GM18498 (cell line): Measurements from ENCODE around the gene MMP1.

Source experiments
- ATAC-seq: cut with Tn5 transposase; IDR thresholded peaks from one replicate; pipeline ENCODE4 v1.9.1; 2021; ENCODE audit warnings: mild to moderate bottlenecking, moderate library complexity; ENCODE audit not compliant: unreplicated experiment

MMP1 gene

GRCh38 chr11:102798012-102798746 lies at the start of gene MMP1:
TSS of gene MMP1 (minus strand) at chr11:102798160. CDS start at chr11:102798092, 68 bp downstream.
- no peak for ATAC-seq

GRCh38 chr11:102846292-102846691 lies 48.3 kb upstream of the MMP1 start:
- no peak for ATAC-seq

- no peak for ATAC-seq
Observed at GRCh38 chr11:102843489-102843888, 45.5 kb upstream of the MMP1 start, which contains the start of gene MMP3. TSS of gene MMP3 (minus strand) at chr11:102843609. CDS start at chr11:102843546, 63 bp downstream.

- ATAC-seq, result no peak
Observed at GRCh38 chr11:102842930-102843329, 45.0 kb upstream of the MMP1 start.

GRCh38 chr11:102840018-102840417 lies 42.1 kb upstream of the MMP1 start:
- no peak for ATAC-seq

- ATAC-seq, result no peak
Observed at GRCh38 chr11:102837646-102838045, 39.7 kb upstream of the MMP1 start.

- no peak for ATAC-seq
Observed at GRCh38 chr11:102837156-102837555, 39.2 kb upstream of the MMP1 start.

GRCh38 chr11:102836290-102836875 lies 38.4 kb upstream of the MMP1 start:
- ATAC-seq, result no peak

GRCh38 chr11:102833731-102834130 lies 35.8 kb upstream of the MMP1 start:
- ATAC-seq, result no peak

- no peak for ATAC-seq
Observed at GRCh38 chr11:102832612-102833011, 34.7 kb upstream of the MMP1 start.

- no peak for ATAC-seq
Observed at GRCh38 chr11:102831489-102832440, 33.8 kb upstream of the MMP1 start.

GRCh38 chr11:102831128-102831488 lies 33.1 kb upstream of the MMP1 start:
- no peak for ATAC-seq

- ATAC-seq, result no peak
Observed at GRCh38 chr11:102830001-102830727, 32.2 kb upstream of the MMP1 start.

GRCh38 chr11:102829316-102830000 lies 31.5 kb upstream of the MMP1 start:
- no peak for ATAC-seq

GRCh38 chr11:102824556-102824955 lies 26.6 kb upstream of the MMP1 start:
- no peak for ATAC-seq

GRCh38 chr11:102819491-102819890 lies 21.5 kb upstream of the MMP1 start:
- ATAC-seq, result no peak

GRCh38 chr11:102813484-102813883 lies 15.5 kb upstream of the MMP1 start:
- no peak for ATAC-seq

- ATAC-seq, result no peak
Observed at GRCh38 chr11:102812188-102812587, 14.2 kb upstream of the MMP1 start.

GRCh38 chr11:102810950-102811660 lies 13.1 kb upstream of the MMP1 start:
- ATAC-seq, result no peak

GRCh38 chr11:102809971-102810370 lies 12.0 kb upstream of the MMP1 start:
- no peak for ATAC-seq
